IMR-90 (cell line): Measurements from ENCODE around the gene EPS15. TPM values are rescaled to one million over a fixed set of nuclear protein-coding genes. Genes with fewer than 3 reads are reported as not detected.

ENCODE experiments used
- CEBPB ChIP-seq: IDR thresholded peaks from 2 replicates; pipeline ENCODE4 v1.6.1; 2012; ENCODE audit warnings: low read depth, low read length, improper control_type of control experiment
- ELK1 ChIP-seq: fragments of 150-350 bp; IDR thresholded peaks from 2 replicates; pipeline ENCODE4 v1.6.1; 2016; ENCODE audit warnings: low read depth, mild to moderate bottlenecking, low read length, moderate library complexity, borderline replicate concordance
- MAFK ChIP-seq: IDR thresholded peaks from 2 replicates; pipeline ENCODE4 v1.6.1; 2012; ENCODE audit warnings: low read depth, low read length, improper control_type of control experiment
- MAZ ChIP-seq: IDR thresholded peaks from 2 replicates; pipeline ENCODE4 v1.6.1; 2012; ENCODE audit warnings: low read depth, mild to moderate bottlenecking, low read length, improper control_type of control experiment, moderate library complexity, borderline replicate concordance
- MXI1 ChIP-seq: IDR thresholded peaks from 2 replicates; pipeline ENCODE4 v1.6.1; 2012; ENCODE audit warnings: low read depth, mild to moderate bottlenecking, low read length, moderate library complexity, borderline replicate concordance
- RFX5 ChIP-seq: IDR thresholded peaks from 2 replicates; pipeline ENCODE4 v1.8.0; 2012; ENCODE audit warnings: low read depth, mild to moderate bottlenecking, low read length, moderate library complexity
- polyA plus RNA-seq, 3 experiments: library from polyadenylated mRNA; depleted of rRNA; stranded (reverse); fragments of >200 nt; gene quantifications; 2 replicates each; pipeline ENCODE4 v1.2.3, GENCODE V29; 2012; ENCODE audit warnings: low replicate concordance in 1 of 3
- total RNA-seq: library from RNA; depleted of rRNA; stranded (reverse); fragments of >200 nt; gene quantifications from 2 replicates; pipeline ENCODE4 v1.2.3, GENCODE V29; 2012

The EPS15 gene
- total and polyA plus RNA-seq, 2 of the 4 experiments (the other 2 are of a cell fraction) = 17.6 to 38.0 TPM

GRCh38 chr1:51344602-51345299 is 174.3 kb downstream of the EPS15 start (continued):
- TF ChIP-seq ELK1 = no peak
- TF ChIP-seq RFX5 = no peak
- no peak for TF ChIP-seq CEBPB
- no peak for TF ChIP-seq MAFK
- no peak for TF ChIP-seq MXI1
- no peak for TF ChIP-seq MAZ
